GM10847 (cell line): ENCODE results near the gene RPAIN.

ENCODE experiments used
- POLR2A ChIP-seq: IDR thresholded peaks from 2 replicates; pipeline ENCODE4 v1.6.1; 2011; ENCODE audit not compliant: insufficient read length; ENCODE audit errors: extremely low read depth

Gene RPAIN

GRCh38 chr17:5418858-5419355 lies 1.1 kb upstream of the RPAIN start:
- TF ChIP-seq POLR2A: no peak

DNA sequence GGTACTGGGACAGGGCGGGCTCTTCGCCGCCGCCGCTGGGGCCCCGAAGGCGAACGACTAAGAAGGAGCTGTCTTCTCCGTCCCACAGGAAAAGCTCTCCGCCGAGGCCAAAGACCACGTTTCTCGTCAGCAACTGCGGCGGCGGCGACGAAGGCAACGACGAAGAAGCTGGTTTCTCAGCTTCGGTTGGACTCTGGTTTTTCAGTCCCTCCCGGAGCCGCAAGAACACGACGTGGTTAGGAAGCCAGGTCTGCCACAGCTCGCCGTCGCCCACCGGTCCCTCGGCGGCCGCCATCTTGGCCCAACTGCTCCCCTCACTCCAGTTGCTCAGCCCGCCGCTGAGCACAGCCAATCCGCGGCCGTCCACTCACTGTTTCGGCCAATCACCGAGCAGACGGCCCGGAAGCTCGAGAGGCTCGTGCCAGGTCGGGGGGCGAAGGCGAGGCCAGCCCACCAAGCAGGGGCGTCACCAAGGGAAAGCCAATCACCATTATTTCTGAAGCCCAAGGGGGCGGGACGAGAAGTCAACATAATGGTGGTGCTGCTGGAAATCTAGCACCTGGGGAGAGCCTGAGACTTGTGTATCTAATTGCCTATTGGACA lies 525 bp upstream of the RPAIN start, which contains the start of gene NUP88:
Gene NUP88, minus strand, starts transcription at position 307 of the 603 bp plus-strand sequence. Its CDS starts 12 bp downstream, at position 295.
- TF ChIP-seq POLR2A: peak; percentile 87

DNA sequence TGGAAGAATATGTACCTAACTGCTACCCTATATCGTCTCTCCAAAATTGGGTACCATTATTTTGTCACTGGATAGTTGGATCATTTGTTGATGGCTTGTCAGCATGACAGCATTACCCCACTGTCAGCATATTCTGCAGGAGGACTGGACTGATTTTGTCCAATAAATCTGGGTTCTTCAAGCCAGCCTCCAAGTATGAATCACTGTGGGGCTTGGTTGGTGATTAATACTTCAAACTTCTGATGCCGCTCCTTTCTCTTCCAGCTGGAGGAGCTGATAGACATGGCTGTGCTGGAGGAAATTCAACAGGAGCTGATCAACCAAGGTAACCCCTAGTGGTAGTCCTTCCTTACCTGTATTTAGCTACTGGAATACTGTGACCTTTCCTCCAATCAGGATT lies 2.5 kb downstream of the RPAIN start:
- TF ChIP-seq POLR2A: no peak

GRCh38 chr17:5424909-5425308 lies 4.9 kb downstream of the RPAIN start:
- TF ChIP-seq POLR2A: no peak

- no peak for TF ChIP-seq POLR2A
These were observed 5.8 kb downstream of the RPAIN start for GRCh38 chr17:5425826-5426225.

- TF ChIP-seq POLR2A: no peak
These were observed 9.4 kb downstream of the RPAIN start for GRCh38 chr17:5429191-5429887.

DNA sequence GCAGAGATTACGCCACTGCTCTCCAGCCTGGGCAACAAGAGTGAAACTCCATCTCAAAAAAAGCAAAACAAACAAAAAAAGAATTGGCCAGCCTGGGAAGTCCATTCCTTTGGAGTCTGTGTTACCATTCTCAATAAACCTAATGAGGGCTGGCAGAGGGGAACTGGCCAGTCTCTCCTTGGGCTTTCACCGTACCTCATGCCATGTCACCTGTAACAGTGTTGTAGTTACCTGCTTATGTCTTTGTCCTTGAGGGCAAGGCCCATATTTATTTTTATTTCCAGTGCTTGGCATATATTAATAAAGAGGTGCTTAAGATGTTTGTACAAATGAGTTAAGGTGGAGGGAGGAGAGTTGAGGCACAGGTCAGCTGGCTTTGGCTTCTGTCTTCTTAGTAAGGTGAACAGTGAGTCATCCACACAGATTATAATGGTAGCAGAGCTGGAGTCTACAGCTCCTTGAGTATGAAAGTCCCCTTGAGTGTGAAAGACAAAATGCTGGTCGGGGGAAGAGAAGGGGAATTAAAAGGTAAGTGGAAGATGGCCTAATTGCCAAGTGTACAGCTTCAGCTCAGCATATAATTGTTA lies 10.5 kb downstream of the RPAIN start:
- no peak for TF ChIP-seq POLR2A

DNA sequence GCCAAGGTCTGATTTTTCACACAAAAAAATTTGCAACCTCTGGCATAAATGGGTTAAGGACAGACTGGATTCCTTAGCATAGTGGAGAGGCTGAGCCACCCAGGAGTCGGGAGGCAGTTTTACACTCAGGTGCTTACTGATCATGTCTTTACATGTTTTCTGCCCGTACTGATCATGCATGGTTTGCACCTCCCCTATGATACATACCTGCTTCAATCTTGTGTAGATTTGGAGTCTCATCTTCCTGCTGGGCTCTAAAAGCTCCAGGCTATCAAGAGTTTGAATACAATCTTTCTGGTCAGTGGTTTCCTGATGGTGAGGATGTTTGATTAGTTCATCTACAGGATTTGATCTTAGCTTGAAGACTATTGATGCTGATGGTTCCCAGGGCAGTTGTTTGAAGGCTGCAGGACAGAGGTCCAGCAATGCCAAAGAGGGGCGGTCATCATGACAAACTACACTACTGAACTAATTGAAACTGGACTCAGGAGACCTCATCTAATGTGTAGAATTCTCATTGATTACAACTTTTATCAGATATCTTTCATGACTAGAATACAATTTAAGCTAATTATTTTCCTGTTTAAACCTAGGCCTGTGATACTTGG lies 12.1 kb downstream of the RPAIN start:
- no peak for TF ChIP-seq POLR2A

- no peak for TF ChIP-seq POLR2A
These were observed 15.0 kb downstream of the RPAIN start for GRCh38 chr17:5434984-5435383.

- TF ChIP-seq POLR2A: no peak
These were observed 17.8 kb downstream of the RPAIN start for GRCh38 chr17:5437721-5438317.

- peak; percentile 70 for TF ChIP-seq POLR2A
These were observed 18.9 kb downstream of the RPAIN start, which contains the start of gene C1QBP for GRCh38 chr17:5438716-5439445. C1QBP (minus strand) TSS chr17:5439155; CDS start chr17:5439073, 82 bp downstream.

DNA sequence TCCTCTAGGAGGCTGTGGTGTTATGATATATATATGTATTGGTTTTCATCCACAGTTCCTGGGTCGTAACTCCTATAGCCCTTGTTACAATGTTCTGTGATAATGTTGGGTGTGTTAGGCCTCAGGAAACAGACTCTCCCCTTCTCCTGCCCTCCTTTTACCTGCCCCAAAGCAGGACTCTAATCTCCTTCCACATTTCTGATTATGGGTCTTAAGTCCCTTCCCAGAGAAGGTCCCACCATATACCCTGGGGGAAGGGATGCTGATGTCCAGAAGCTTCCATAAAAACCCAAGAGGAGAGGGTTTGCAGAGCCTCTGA lies 19.4 kb downstream of the RPAIN start:
- no peak for TF ChIP-seq POLR2A

DNA sequence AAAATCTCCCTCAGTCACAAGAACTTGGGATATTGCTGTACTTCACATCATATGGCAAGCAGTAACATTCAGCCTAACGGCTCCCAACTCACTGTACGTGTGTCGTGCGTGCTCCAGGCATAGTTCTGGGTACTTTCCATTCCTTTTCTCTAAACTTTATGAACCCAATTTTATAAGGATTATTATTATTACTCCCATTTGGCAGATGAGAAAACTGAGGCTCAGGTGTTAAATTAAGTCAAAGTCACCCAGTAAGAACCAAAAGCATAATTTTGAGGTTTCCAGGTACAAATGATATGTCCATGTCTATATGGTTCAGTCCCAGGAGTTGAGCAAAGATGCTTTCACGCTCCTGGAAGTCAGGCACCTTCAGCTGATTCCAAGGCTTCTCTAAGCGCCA lies 23.7 kb downstream of the RPAIN start:
- no peak for TF ChIP-seq POLR2A

DNA sequence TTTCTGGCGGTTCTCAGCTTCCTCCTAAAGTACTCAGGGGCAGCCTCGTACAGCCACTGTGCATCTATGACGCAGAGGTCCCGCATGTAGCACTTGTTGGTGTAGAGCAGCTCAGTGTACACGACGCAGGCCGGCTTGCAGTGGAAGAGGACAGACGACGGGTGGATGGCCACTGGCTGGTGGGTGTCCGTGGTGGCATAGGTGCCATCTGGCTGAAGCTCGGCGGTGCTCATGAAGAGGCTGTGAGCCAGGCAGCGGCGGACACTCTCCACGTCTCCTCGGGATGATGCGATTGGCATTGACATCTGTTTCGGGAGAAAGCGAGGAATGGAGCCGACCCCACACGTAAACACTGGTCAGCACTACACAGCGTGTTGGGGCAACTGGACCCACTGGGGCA lies 24.2 kb downstream of the RPAIN start:
- no peak for TF ChIP-seq POLR2A

GRCh38 chr17:5446786-5447185 lies 26.8 kb downstream of the RPAIN start:
- no peak for TF ChIP-seq POLR2A

- no peak for TF ChIP-seq POLR2A
These were observed 44.9 kb downstream of the RPAIN start for GRCh38 chr17:5464717-5465507.
